Right cardiac atrium (tissue), 5 donors: ENCODE measurements around the gene CTNNA3. TPM values are rescaled to one million over a fixed set of nuclear protein-coding genes. Genes with fewer than 3 reads are reported as not detected.

Experiments used
- ATAC-seq, 2 donors: fragments of 200-7000 bp; cut with Tn5 transposase; one replicate each; pipeline versions ENCODE4 v1.8.0 to v1.9.1; 2020; ENCODE audit warnings: moderate library complexity in 2 of 2, mild to moderate bottlenecking in 1 of 2
- DNase-seq, 3 donors: peaks; one replicate each; pipeline ENCODE4 v3.0.0-alpha.2; 2020
- H3K27ac ChIP-seq: one replicate; pipeline ENCODE4 v1.5.1; 2013; ENCODE audit warnings: mild to moderate bottlenecking, low read length, control low read depth, moderate library complexity
- H3K27me3 ChIP-seq: one replicate; pipeline ENCODE4 v1.6.1; 2013; ENCODE audit not compliant: control insufficient read depth, insufficient read depth
- H3K4me1 ChIP-seq: one replicate; pipeline ENCODE4 v1.6.1; 2013; ENCODE audit warnings: low read length; ENCODE audit not compliant: control insufficient read depth, insufficient read depth
- H3K4me3 ChIP-seq: one replicate; pipeline ENCODE4 v1.5.1; 2013; ENCODE audit warnings: low read length, control low read depth
- H3K9me3 ChIP-seq: one replicate; pipeline ENCODE4 v1.6.1; 2013; ENCODE audit warnings: low read length; ENCODE audit not compliant: control insufficient read depth
- WGBS: extraction: QIAGEN DNeasy Blood & Tissue Kit; methylation state at CpG from one replicate; pipeline ENCODE4 v1.1.7; 2013; 5-methylcytosine and 5-hydroxymethylcytosine counted together
- intact Hi-C, 4 donors: fragments of 100-400 bp; cut with DNase I; formaldehyde crosslinking; loops; one replicate each; pipeline versions ENCODE4 v1.11.0 to v1.14.0; 2022 to 2023
- polyA plus RNA-seq: library from polyadenylated mRNA; stranded (reverse); fragments of 200-250 nt; gene quantifications from one replicate; pipeline ENCODE4 v1.2.3, GENCODE V29; 2013
- total RNA-seq, 4 donors: library from RNA; stranded (reverse); fragmentation: NEBNext Ultra II Directional; extraction: Animal tissue kit (Norgen Biotek cat#: 25700); gene quantifications; one replicate each; pipeline ENCODE4 v1.2.1, GENCODE V29; 2021
- donor health status: healthy with polysubstance abuse.
- donor health status: DM: no; HTN: yes; CAD: no.
- donor health status: DM: no; HTN: no; CAD: no.
- donor health status: DM: no; HTN: yes; CAD: no; lungs with severe emphysema.
- donor health status: DM: yes; HTN: yes; CAD: no.

The CTNNA3 gene
- total and polyA plus RNA-seq, 5 donors = 4.5 to 81.7 (median 67.7) TPM

DNA sequence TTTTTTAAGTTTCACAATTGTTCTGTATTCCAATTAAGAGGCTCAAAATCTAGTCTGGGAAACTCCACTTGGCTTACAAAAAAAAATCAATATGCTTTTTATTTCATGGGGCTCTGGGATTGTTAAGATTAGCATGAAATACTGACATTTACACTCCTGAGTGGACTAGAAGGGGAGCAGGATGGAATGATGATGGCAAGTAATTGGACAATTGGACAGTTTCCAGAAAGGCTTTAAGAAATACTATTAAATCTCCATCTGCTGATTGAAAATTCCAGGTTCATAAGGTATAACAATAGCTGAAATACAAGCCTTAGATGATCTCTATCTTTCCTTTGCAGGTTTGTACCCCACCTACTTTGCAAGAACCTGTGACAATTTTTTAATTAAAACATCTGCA is 585.7 kb downstream of the CTNNA3 start:
- Histone ChIP-seq H3K27me3 (no peaks in the 10 kb centered on the region), H3K9me3 (no peaks in the 10 kb centered on the region), H3K4me1 (no peaks in the 10 kb centered on the region), H3K4me3 (no peak overlapping the region), H3K27ac (no peak overlapping the region)
- intact Hi-C loops = no loop called here
- ATAC-seq = no peak
- DNase-seq = no peak

DNA sequence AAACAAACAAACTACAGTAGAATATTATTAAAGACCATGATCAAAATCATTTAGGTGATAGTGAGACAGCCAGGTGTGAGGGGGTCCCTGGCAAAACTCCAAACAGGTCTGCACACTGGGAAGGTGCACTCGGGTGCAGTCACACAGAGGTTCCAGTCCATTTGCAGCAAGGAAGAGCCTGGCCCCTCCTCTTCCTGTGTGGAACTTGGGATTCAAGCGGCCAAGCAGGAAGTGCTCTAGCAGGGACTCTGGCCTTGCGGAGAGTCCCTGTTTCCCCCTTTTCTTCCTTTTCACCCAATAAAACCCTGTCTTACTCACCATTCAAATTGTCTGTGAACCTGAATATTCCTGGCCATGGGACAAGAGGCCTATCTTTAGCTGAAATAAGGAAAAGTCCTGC is 588.3 kb downstream of the CTNNA3 start:
- peak in 1 of 3 donors; percentile 9 for DNase-seq
- Histone ChIP-seq H3K4me3 (no peak overlapping the region), H3K9me3 (no peaks in the 10 kb centered on the region), H3K27me3 (no peaks in the 10 kb centered on the region), H3K27ac (no peak overlapping the region), H3K4me1 (no peaks in the 10 kb centered on the region)
- intact Hi-C loops = no loop called here
- WGBS = 81% methylated on average over 3 of the region's 3 CpGs
- ATAC-seq = no peak

DNA sequence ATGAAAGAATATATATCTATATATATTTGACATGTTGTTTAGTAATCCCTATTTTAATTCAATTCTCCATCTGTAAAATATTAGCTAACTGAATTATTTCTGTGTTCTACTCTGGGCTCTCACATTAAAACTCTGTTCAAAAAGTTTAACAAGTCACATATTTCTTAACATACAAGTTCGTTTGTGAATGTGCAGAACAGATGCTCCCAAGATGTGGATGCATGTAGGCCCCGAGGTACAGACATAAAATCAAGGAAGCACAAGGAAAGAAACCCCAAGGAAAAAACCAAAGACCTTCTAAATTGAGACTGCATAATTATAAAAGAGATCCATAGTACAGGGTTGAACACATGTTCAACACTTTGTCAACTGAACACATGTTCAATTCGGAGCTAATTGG is 595.0 kb downstream of the CTNNA3 start:
- H3K27ac ChIP-seq = no peak overlapping the region
- ATAC-seq (no peak), DNase-seq (no peak)
- no peaks in the 10 kb centered on the region for H3K9me3 ChIP-seq
- H3K4me1 ChIP-seq = no peaks in the 10 kb centered on the region
- no peaks in the 10 kb centered on the region for H3K27me3 ChIP-seq
- no peak overlapping the region for H3K4me3 ChIP-seq
- intact Hi-C loops = no loop called here
- WGBS = 72% methylated on average over 3 of the region's 3 CpGs

DNA sequence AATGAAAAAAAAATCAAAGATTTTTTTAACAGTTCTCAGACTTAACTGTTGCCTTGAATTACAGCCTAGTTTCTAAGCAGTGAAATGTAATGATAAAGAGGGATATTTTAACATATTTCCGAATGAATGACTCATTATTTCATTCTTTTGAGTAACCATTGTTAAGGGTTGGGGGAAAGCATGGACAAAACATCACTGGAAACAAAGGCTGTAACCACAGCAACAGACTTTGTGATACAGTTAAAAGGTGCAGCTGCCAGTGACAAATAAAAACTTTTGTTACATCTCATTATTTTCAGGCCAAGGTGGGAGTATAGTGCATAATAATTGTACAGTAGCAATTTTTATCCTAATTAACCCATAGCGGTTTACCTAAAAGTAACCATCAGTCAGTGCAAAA is 597.5 kb downstream of the CTNNA3 start:
- no peak overlapping the region for H3K4me3 ChIP-seq
- 62% methylated on average over 2 of the region's 2 CpGs for WGBS
- ATAC-seq = no peak

GRCh38 chr10:67095531-67095930 is 600.5 kb downstream of the CTNNA3 start:
- ATAC-seq (no peak), DNase-seq (no peak)
- Histone ChIP-seq H3K27me3 (no peaks in the 10 kb centered on the region), H3K27ac (no peak overlapping the region), H3K4me1 (no peaks in the 10 kb centered on the region), H3K4me3 (no peak overlapping the region), H3K9me3 (no peaks in the 10 kb centered on the region)
- WGBS = 55% methylated on average over 2 of the region's 2 CpGs
- intact Hi-C loops = no loop called here

More for the DNA sequence above, 597.5 kb downstream of the CTNNA3 start:
- Histone ChIP-seq H3K4me1 (no peaks in the 10 kb centered on the region), H3K27me3 (no peaks in the 10 kb centered on the region), H3K9me3 (no peaks in the 10 kb centered on the region), H3K27ac (no peak overlapping the region)
- intact Hi-C loops = no loop called here
- no peak for DNase-seq

- intact Hi-C loops = no loop called here
- WGBS = 45% methylated on average over 1 of the region's 1 CpG
- Histone ChIP-seq H3K27me3 (no peaks in the 10 kb centered on the region), H3K9me3 (no peaks in the 10 kb centered on the region), H3K27ac (no peak overlapping the region), H3K4me1 (no peaks in the 10 kb centered on the region), H3K4me3 (no peak overlapping the region)
- ATAC-seq (no peak), DNase-seq (no peak)
Observed at GRCh38 chr10:67088036-67088435, 608.0 kb downstream of the CTNNA3 start.

DNA sequence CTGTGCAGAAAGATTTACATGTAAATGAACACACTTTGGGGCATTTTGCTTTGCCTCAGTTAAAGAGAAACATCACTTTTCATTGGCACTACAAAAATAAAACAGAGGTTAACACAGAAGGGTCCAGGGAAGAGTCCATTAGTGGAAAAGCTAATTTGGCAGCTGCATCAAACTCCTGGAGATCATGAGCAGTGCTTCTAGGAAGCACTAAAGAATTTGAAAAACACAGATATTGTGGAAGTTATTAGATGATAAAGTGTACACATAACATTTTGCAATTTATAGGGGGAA is 608.9 kb downstream of the CTNNA3 start:
- H3K27me3 ChIP-seq = no peaks in the 10 kb centered on the region
- H3K27ac ChIP-seq = peak overlapping the region; percentile 37
- H3K9me3 ChIP-seq = no peaks in the 10 kb centered on the region
- H3K4me1 ChIP-seq = no peaks in the 10 kb centered on the region
- intact Hi-C loops = no loop called here
- no peak overlapping the region for H3K4me3 ChIP-seq
- ATAC-seq (no peak), DNase-seq (no peak)

DNA sequence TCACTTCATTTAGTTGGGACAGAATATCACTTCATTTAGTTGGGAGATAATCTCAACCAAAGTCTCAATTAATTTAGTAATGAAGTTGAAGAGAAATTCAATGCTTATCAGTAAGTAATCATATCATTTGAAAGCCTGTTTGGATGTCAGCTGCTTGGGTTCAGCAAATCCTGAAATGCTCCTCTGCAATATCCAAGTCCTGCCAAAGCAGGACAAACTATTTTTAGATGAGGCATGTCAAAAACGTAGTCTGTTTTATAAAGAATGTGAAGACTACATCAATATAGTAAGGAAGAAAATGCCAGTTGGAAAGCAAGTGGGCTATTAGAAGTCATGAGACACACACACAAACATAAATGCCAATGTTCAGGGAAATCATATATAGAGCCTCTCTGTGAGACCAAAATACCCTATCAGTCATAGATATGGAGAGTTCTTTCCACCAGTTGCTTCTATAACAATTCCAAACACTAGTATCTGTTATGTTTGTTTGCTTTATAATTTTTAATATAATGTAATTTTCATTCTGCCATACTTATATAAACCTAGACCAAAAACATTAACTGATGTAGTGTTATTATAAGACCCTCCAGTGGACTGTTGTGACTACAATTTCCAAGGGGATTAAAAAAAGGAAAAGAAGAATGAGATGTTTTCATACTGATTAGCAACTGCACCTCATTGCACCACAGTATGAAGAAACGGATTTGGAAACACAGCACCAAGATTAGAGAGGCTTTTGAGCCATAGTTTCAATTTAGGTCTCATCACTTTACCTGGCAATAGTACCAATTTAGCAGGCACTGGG is 609.5 kb downstream of the CTNNA3 start:
- Histone ChIP-seq H3K27ac (peak overlapping the region; percentile 37), H3K4me3 (no peak overlapping the region), H3K4me1 (no peaks in the 10 kb centered on the region), H3K9me3 (no peaks in the 10 kb centered on the region), H3K27me3 (no peaks in the 10 kb centered on the region)
- no peak for DNase-seq
- 10% methylated on average over 2 of the region's 2 CpGs for WGBS
- intact Hi-C loops = no loop called here
- ATAC-seq = no peak

- ATAC-seq = no peak
- Histone ChIP-seq H3K27me3 (no peaks in the 10 kb centered on the region), H3K4me3 (no peak overlapping the region), H3K9me3 (no peaks in the 10 kb centered on the region), H3K4me1 (no peaks in the 10 kb centered on the region), H3K27ac (no peak overlapping the region)
- 35% methylated on average over 4 of the region's 4 CpGs for WGBS
- DNase-seq = peak in 1 of 3 donors; percentile 45
- intact Hi-C loops = no loop called here
Observed at GRCh38 chr10:67079126-67079525, 616.9 kb downstream of the CTNNA3 start.

- 93% methylated on average over 1 of the region's 1 CpG for WGBS
- Histone ChIP-seq H3K27ac (no peak overlapping the region), H3K4me3 (no peak overlapping the region), H3K4me1 (no peaks in the 10 kb centered on the region), H3K27me3 (no peaks in the 10 kb centered on the region), H3K9me3 (no peaks in the 10 kb centered on the region)
- DNase-seq = no peak
- ATAC-seq = no peak
- intact Hi-C loops = no loop called here
Observed at GRCh38 chr10:67077376-67077775, 618.6 kb downstream of the CTNNA3 start.

DNA sequence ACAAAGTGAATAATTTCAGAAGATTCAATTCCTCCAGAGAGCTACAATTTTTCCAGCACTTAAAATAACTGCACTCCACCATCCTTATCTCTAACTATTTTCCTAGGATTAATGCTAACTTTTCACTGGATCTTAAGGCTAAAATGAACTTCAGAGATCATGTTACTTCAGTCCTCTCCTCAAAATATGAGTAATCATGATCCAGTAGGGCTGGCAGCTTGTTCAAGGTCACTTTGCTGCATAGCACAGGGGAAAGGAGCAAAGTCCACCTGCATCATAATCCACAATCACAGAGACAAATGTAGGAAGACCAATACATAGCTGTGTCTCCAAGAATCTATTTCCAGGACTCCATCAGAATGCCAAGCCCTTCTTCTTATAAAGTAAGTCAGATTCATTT is 619.9 kb downstream of the CTNNA3 start:
- H3K4me1 ChIP-seq = no peaks in the 10 kb centered on the region
- H3K27me3 ChIP-seq = no peaks in the 10 kb centered on the region
- H3K4me3 ChIP-seq = no peak overlapping the region
- ATAC-seq = peak in 1 of 2 donors; percentile 64
- no peak for DNase-seq
- no peaks in the 10 kb centered on the region for H3K9me3 ChIP-seq
- intact Hi-C loops = no loop called here
- no peak overlapping the region for H3K27ac ChIP-seq

DNA sequence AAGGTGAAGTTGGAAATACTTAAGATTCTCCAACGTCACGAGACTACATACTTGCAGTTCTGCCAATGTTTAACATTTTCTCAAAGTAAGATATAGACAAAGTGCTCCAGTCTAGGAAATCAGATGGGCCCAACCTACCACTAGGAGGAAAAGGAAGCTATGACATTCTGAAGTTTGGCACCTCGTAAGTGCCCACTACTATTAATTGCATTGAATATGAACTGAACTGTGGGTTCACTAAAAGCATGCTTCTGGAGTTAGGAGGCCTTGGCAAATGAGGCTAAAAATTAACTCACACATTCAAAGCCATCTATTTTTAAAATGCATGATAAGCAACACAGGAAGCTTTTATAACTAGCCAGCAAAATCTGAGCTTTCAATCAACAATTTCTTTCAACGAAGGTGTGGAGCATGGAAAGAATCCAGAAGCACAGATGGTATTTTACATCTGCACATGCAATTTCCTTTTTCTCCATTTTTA is 620.5 kb downstream of the CTNNA3 start:
- no peaks in the 10 kb centered on the region for H3K4me1 ChIP-seq
- no peaks in the 10 kb centered on the region for H3K27me3 ChIP-seq
- H3K9me3 ChIP-seq = no peaks in the 10 kb centered on the region
- no peak overlapping the region for H3K27ac ChIP-seq
- H3K4me3 ChIP-seq = no peak overlapping the region
- intact Hi-C loops = no loop called here
- no peak for DNase-seq
- peak in 1 of 2 donors; percentile 45 for ATAC-seq
- whole genome bisulfite sequencing = 29% methylated on average over 4 of the region's 4 CpGs
